ENCODE results near the gene PRPF19. TPM values are rescaled to one million over a fixed set of nuclear protein-coding genes. Genes with fewer than 3 reads are reported as not detected.
"Not testable (repeated sequence)": the region's sequence is repeated elsewhere in the genome, so short reads cannot be mapped to it uniquely, and the experiment has no call there.

Gene PRPF19
- total RNA-seq, 1 donor from 2014 or later, result 44.9 TPM

GRCh38 chr11:60910281-60910687 lies 3.9 kb upstream of the PRPF19 start:
- no peak for DNase-seq (ENCODE audit: low spot score)
- ATAC-seq, result no peak

- not testable (repeated sequence) for DNase-seq (ENCODE audit: low spot score); ATAC-seq
Observed at GRCh38 chr11:60909680-60910280, 3.4 kb upstream of the PRPF19 start.

- DNase-seq (ENCODE audit: low spot score), result no peak
- no peak for ATAC-seq
Observed at GRCh38 chr11:60908803-60909202, 2.4 kb upstream of the PRPF19 start.

GRCh38 chr11:60905551-60906113 lies 753 bp downstream of the PRPF19 start:
- DNase-seq (ENCODE audit: low spot score), result no peak
- ATAC-seq, result peak; percentile 63

- no peak for ATAC-seq
- DNase-seq (ENCODE audit: low spot score), result no peak
Observed at GRCh38 chr11:60905047-60905446, 1.3 kb downstream of the PRPF19 start.

- DNase-seq (ENCODE audit: low spot score), result no peak
Observed at GRCh38 chr11:60902625-60903024, 3.8 kb downstream of the PRPF19 start.

GRCh38 chr11:60900673-60901404 lies 5.5 kb downstream of the PRPF19 start:
- DNase-seq (ENCODE audit: low spot score) (no peak), ATAC-seq (peak; percentile 31)

More at GRCh38 chr11:60902625-60903024, 3.8 kb downstream of the PRPF19 start:
- ATAC-seq, result no peak

GRCh38 chr11:60899977-60900376 lies 6.4 kb downstream of the PRPF19 start:
- peak; percentile 60 for ATAC-seq

GRCh38 chr11:60899046-60899936 lies 7.1 kb downstream of the PRPF19 start:
- no peak for DNase-seq (ENCODE audit: low spot score)
- peak; percentile 83 for ATAC-seq

More at GRCh38 chr11:60899977-60900376, 6.4 kb downstream of the PRPF19 start:
- DNase-seq (ENCODE audit: low spot score), result no peak

GRCh38 chr11:60897496-60897895 lies 8.9 kb downstream of the PRPF19 start:
- ATAC-seq (no peak), DNase-seq (ENCODE audit: low spot score) (no peak)

- DNase-seq (ENCODE audit: low spot score) (no peak), ATAC-seq (no peak)
Observed at GRCh38 chr11:60895687-60896086, 10.7 kb downstream of the PRPF19 start.

- peak; percentile 16 for ATAC-seq
- DNase-seq (ENCODE audit: low spot score), result no peak
Observed at GRCh38 chr11:60891103-60891741, 15.2 kb downstream of the PRPF19 start.

- no peak for DNase-seq (ENCODE audit: low spot score)
- no peak for ATAC-seq
Observed at GRCh38 chr11:60890696-60891095, 15.7 kb downstream of the PRPF19 start.

- ATAC-seq (no peak), DNase-seq (ENCODE audit: low spot score) (no peak)
Observed at GRCh38 chr11:60889869-60890311, 16.5 kb downstream of the PRPF19 start.

GRCh38 chr11:60887556-60887955 lies 18.8 kb downstream of the PRPF19 start:
- DNase-seq (ENCODE audit: low spot score) (no peak), ATAC-seq (peak; percentile 88)

GRCh38 chr11:60880643-60881282 lies 25.6 kb downstream of the PRPF19 start:
- no peak for DNase-seq (ENCODE audit: low spot score)
- ATAC-seq, result no peak

GRCh38 chr11:60879971-60880588 lies 26.3 kb downstream of the PRPF19 start:
- DNase-seq (ENCODE audit: low spot score), result no peak
- no peak for ATAC-seq

- ATAC-seq (no peak), DNase-seq (ENCODE audit: low spot score) (no peak)
Observed at GRCh38 chr11:60879104-60879503, 27.3 kb downstream of the PRPF19 start.

- ATAC-seq (no peak), DNase-seq (ENCODE audit: low spot score) (no peak)
Observed at GRCh38 chr11:60878245-60879101, 27.9 kb downstream of the PRPF19 start.

Data from left lobe of liver (tissue), 2 donors.